SK-N-SH treated with all-trans-retinoic acid at 6 μM for 48 hours (cell line): ENCODE results near the gene NFYC.

Experiments used
- ATAC-seq: fragments of 200-7000 bp; cut with Tn5 transposase; 3 replicates; pipeline ENCODE4 v1.9.1; 2020; ENCODE audit warnings: mild to moderate bottlenecking, moderate library complexity
- BACH2 ChIP-seq: fragments of 250-450 bp; sonication (Bioruptor Pico); IDR thresholded peaks from 2 replicates; pipeline ENCODE4 v1.9.0; 2021; ENCODE audit warnings: mild to moderate bottlenecking, borderline replicate concordance
- CREB5 ChIP-seq: fragments of 250-450 bp; sonication (Bioruptor Pico); IDR thresholded peaks from 2 replicates; pipeline ENCODE4 v1.5.1; 2020; ENCODE audit warnings: low read depth, mild to moderate bottlenecking, moderate library complexity
- CSDC2 ChIP-seq: fragments of 250-450 bp; sonication (Bioruptor Pico); IDR thresholded peaks from 2 replicates; pipeline ENCODE4 v1.5.0; 2020; ENCODE audit warnings: mild to moderate bottlenecking, moderate library complexity
- CSRNP3 ChIP-seq: fragments of 250-450 bp; sonication (Bioruptor Pico); IDR thresholded peaks from 2 replicates; pipeline ENCODE4 v1.5.1; 2021; ENCODE audit warnings: mild to moderate bottlenecking, moderate library complexity
- ESRRG ChIP-seq: fragments of 250-450 bp; sonication (Bioruptor Pico); IDR thresholded peaks from 2 replicates; pipeline ENCODE4 v1.6.1; 2021; ENCODE audit warnings: mild to moderate bottlenecking
- GLIS3 ChIP-seq: fragments of 250-450 bp; sonication (Bioruptor Pico); IDR thresholded peaks from 2 replicates; pipeline ENCODE4 v1.5.0; 2020; ENCODE audit warnings: mild to moderate bottlenecking, moderate library complexity
- OSR1 ChIP-seq: fragments of 250-450 bp; sonication (Bioruptor Pico); IDR thresholded peaks from 2 replicates; pipeline ENCODE4 v1.8.0; 2022; ENCODE audit warnings: moderate library complexity, mild to moderate bottlenecking, inconsistent platforms
- POU6F1 ChIP-seq: fragments of 250-450 bp; sonication (Bioruptor Pico); IDR thresholded peaks from 2 replicates; pipeline ENCODE4 v1.8.0; 2021; ENCODE audit warnings: low read depth, mild to moderate bottlenecking, moderate library complexity, borderline replicate concordance
- PPARA ChIP-seq: fragments of 250-450 bp; sonication (Bioruptor Pico); IDR thresholded peaks from 2 replicates; pipeline ENCODE4 v1.5.0; 2020; ENCODE audit warnings: mild to moderate bottlenecking, borderline replicate concordance
- RARB ChIP-seq: fragments of 250-450 bp; sonication (Bioruptor Pico); IDR thresholded peaks from 2 replicates; pipeline ENCODE4 v1.8.0; 2021; ENCODE audit warnings: mild to moderate bottlenecking, moderate library complexity
- SNAI2 ChIP-seq: fragments of 250-450 bp; sonication (Bioruptor Pico); IDR thresholded peaks from 2 replicates; pipeline ENCODE4 v1.5.0; 2020; ENCODE audit warnings: mild to moderate bottlenecking, moderate library complexity
- TCF4 ChIP-seq: fragments of 250-450 bp; sonication (Bioruptor Pico); IDR thresholded peaks from 2 replicates; pipeline ENCODE4 v1.8.0; 2021; ENCODE audit warnings: mild to moderate bottlenecking, moderate library complexity, borderline replicate concordance
- TOX ChIP-seq: fragments of 250-450 bp; sonication (Bioruptor Pico); IDR thresholded peaks from 2 replicates; pipeline ENCODE4 v1.8.0; 2021; ENCODE audit warnings: mild to moderate bottlenecking, moderate library complexity, borderline replicate concordance
- ZC3H10 ChIP-seq: fragments of 250-450 bp; sonication (Bioruptor Pico); IDR thresholded peaks from 2 replicates; pipeline ENCODE4 v1.5.1; 2021; ENCODE audit warnings: mild to moderate bottlenecking, moderate library complexity
- ZFP3 ChIP-seq: fragments of 250-450 bp; sonication (Bioruptor Pico); IDR thresholded peaks from 2 replicates; pipeline ENCODE4 v1.5.0; 2020; ENCODE audit warnings: mild to moderate bottlenecking, moderate library complexity
- ZFP30 ChIP-seq: fragments of 450-650 bp; formaldehyde crosslinking; IDR thresholded peaks from 2 replicates; pipeline ENCODE4 v1.5.0; 2022; ENCODE audit warnings: mild to moderate bottlenecking, moderate library complexity
- ZNF565 ChIP-seq: fragments of 450-650 bp; formaldehyde crosslinking; conservative IDR thresholded peaks from 2 replicates; pipeline ENCODE4 v1.5.0; 2020; ENCODE audit warnings: low read depth, mild to moderate bottlenecking, moderate library complexity
- ZNF70 ChIP-seq: fragments of 450-650 bp; formaldehyde crosslinking; IDR thresholded peaks from 2 replicates; pipeline ENCODE4 v1.5.0; 2020; ENCODE audit warnings: mild to moderate bottlenecking, moderate library complexity
- TF ChIP-seq, protein P1 (sequence below): fragments of 250-450 bp; sonication (Bioruptor Pico); IDR thresholded peaks from 2 replicates; pipeline ENCODE4 v1.8.0; 2020; ENCODE audit warnings: mild to moderate bottlenecking, moderate library complexity, borderline replicate concordance

Gene NFYC

DNA sequence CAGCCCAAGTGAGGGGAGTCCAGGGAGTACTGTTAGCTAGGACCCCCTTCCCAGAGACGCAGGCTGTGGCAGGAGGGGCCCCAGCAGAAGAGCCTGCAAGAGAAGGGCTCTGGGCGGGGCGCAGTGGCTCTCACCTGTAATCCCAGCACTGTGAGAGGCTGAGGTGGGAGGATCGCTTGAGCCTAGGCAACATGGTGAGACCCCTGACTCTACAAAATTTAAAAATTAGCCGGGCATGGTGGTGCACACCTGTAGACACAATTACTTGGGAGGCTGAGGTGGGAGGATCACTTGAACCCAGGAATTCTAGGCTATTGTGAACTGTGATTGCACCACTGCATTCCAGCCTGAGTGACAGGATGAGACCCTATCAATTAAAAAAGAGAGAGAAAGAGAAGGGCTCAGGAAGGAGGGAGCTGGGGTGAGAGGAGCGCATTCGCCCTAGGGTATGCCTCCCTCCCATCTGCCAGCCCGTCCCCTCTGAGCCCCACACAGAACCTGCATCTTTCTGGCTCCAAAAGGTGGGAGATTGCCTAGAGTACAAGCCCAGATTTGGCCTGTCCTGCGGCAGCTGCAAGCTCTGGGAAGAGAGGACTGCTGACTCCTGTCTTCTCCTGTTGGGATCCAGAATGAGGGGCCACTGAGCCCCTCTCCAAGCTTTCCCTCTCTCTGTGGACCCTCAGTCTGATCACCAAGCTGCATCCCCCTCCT lies 95.6 kb downstream of the NFYC start:
- TF ChIP-seq GLIS3 (CRISPR knock-in tag) (no peak), PPARA (CRISPR knock-in tag) (no peak), TOX (CRISPR knock-in tag) (no peak), ZNF565 (CRISPR knock-in tag) (no peak), ZNF70 (no peak), ZFP30 (CRISPR knock-in tag) (no peak), RARB (CRISPR knock-in tag) (no peak), POU6F1 (CRISPR knock-in tag) (no peak), ZFP3 (CRISPR knock-in tag) (no peak), ZC3H10 (CRISPR knock-in tag) (no peak), OSR1 (no peak), CSDC2 (no peak), CREB5 (CRISPR knock-in tag) (no peak), SNAI2 (no peak), BACH2 (CRISPR knock-in tag) (no peak)
- TF ChIP-seq, protein P1, sequence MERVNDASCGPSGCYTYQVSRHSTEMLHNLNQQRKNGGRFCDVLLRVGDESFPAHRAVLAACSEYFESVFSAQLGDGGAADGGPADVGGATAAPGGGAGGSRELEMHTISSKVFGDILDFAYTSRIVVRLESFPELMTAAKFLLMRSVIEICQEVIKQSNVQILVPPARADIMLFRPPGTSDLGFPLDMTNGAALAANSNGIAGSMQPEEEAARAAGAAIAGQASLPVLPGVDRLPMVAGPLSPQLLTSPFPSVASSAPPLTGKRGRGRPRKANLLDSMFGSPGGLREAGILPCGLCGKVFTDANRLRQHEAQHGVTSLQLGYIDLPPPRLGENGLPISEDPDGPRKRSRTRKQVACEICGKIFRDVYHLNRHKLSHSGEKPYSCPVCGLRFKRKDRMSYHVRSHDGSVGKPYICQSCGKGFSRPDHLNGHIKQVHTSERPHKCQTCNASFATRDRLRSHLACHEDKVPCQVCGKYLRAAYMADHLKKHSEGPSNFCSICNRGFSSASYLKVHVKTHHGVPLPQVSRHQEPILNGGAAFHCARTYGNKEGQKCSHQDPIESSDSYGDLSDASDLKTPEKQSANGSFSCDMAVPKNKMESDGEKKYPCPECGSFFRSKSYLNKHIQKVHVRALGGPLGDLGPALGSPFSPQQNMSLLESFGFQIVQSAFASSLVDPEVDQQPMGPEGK (CRISPR knock-in tag): no peak
- ATAC-seq: no peak

- no peak for TF ChIP-seq ESRRG (CRISPR knock-in tag)
- no peak for TF ChIP-seq ZNF70
- TF ChIP-seq GLIS3 (CRISPR knock-in tag): no peak
- TF ChIP-seq OSR1: no peak
- TF ChIP-seq ZC3H10 (CRISPR knock-in tag): no peak
- no peak for TF ChIP-seq ZFP30 (CRISPR knock-in tag)
- TF ChIP-seq TCF4: no peak
- TF ChIP-seq CSRNP3 (CRISPR knock-in tag): no peak
- TF ChIP-seq, all 23 proteins: peak for 0
- no peak for ATAC-seq
These were observed 96.4 kb downstream of the NFYC start for GRCh38 chr1:40787737-40788560.

GRCh38 chr1:40788561-40789341 lies 97.2 kb downstream of the NFYC start:
- ATAC-seq: no peak
- TF ChIP-seq ZFP30 (CRISPR knock-in tag): no peak
- TF ChIP-seq BACH2 (CRISPR knock-in tag): no peak
- TF ChIP-seq ESRRG (CRISPR knock-in tag): no peak

- TF ChIP-seq ZNF565 (CRISPR knock-in tag) (no peak), ZFP3 (CRISPR knock-in tag) (no peak)
These were observed 97.8 kb downstream of the NFYC start for GRCh38 chr1:40789342-40789598.

More at GRCh38 chr1:40789342-40789598, 97.8 kb downstream of the NFYC start:
- ATAC-seq: no peak
